BLaER1 (cell line): ENCODE measurements around the gene PRODH2.

ENCODE experiments used
- H3K27ac ChIP-seq: shearing (Covaris generic); formaldehyde crosslinking; 2 replicates; pipeline ENCODE4 v1.8.1; 2022
- H3K27me3 ChIP-seq: shearing (Covaris generic); formaldehyde crosslinking; 2 replicates; pipeline ENCODE4 v1.8.1; 2022
- H3K36me3 ChIP-seq: shearing (Covaris generic); formaldehyde crosslinking; 2 replicates; pipeline ENCODE4 v1.8.1; 2022
- H3K4me1 ChIP-seq: shearing (Covaris generic); formaldehyde crosslinking; 2 replicates; pipeline ENCODE4 v1.8.1; 2022
- H3K4me2 ChIP-seq: shearing (Covaris generic); formaldehyde crosslinking; 2 replicates; pipeline ENCODE4 v1.8.1; 2022
- H3K4me3 ChIP-seq: shearing (Covaris generic); formaldehyde crosslinking; 2 replicates; pipeline ENCODE4 v1.8.1; 2022
- H3K9ac ChIP-seq: shearing (Covaris generic); formaldehyde crosslinking; 2 replicates; pipeline ENCODE4 v1.8.1; 2022
- H3K9me3 ChIP-seq: shearing (Covaris generic); formaldehyde crosslinking; 2 replicates; pipeline ENCODE4 v1.8.1; 2022
- H4K20me1 ChIP-seq: shearing (Covaris generic); formaldehyde crosslinking; 2 replicates; pipeline ENCODE4 v1.8.1; 2022
- Cebpa-rat ChIP-seq: shearing (Covaris generic); IDR thresholded peaks from 2 replicates; pipeline ENCODE4 v1.8.1; 2022

The PRODH2 gene, protein sequence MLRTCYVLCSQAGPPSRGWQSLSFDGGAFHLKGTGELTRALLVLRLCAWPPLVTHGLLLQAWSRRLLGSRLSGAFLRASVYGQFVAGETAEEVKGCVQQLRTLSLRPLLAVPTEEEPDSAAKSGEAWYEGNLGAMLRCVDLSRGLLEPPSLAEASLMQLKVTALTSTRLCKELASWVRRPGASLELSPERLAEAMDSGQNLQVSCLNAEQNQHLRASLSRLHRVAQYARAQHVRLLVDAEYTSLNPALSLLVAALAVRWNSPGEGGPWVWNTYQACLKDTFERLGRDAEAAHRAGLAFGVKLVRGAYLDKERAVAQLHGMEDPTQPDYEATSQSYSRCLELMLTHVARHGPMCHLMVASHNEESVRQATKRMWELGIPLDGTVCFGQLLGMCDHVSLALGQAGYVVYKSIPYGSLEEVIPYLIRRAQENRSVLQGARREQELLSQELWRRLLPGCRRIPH

GRCh38 chr19:35812220-35813042 is at the start of gene PRODH2:
Gene PRODH2, minus strand, starts transcription at chr19:35812845. Its CDS starts 40 bp downstream, at chr19:35812805.
- Histone ChIP-seq H3K9ac (no peak within 1 kb of the TSS), H4K20me1 (no peaks in the 10 kb centered on the region), H3K9me3 (no peaks in the 10 kb centered on the region), H3K4me2 (no peak within 1 kb of the TSS; the same call in 1 of the 2 replicates), H3K27ac (no peak within 1 kb of the TSS), H3K4me3 (no peak within 1 kb of the TSS), H3K36me3 (no peaks in the 10 kb centered on the region), H3K4me1 (peaks cover 30% of the 10 kb centered on the region), H3K27me3 (no peaks in the 10 kb centered on the region)
- TF ChIP-seq Cebpa-rat = no peak

DNA sequence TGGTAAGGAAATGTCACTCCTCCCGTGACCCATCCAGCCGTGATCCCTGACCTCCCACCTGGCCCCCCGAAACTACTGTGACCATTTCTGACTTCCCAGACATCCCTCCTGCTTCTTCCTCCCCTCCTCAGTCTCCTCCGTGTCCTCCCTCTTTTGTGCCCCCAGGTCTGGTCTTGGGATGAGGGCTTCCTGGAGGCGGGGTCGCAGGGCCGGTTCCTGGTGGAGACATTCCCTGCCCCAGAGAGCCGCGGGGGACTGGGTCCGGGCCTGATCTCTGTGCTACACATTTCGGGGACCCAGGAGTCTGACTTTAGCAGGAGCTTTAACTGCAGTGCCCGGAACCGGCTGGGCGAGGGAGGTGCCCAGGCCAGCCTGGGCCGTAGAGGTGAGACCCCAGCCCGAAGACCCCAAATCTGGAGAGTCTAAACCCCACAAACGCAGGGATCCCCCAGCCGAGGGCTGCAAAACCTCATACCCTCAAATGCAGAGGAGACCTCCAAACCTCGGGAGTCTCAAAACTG is 49.1 kb upstream of the PRODH2 start:
- H3K9ac ChIP-seq = no peak overlapping the region
- H3K4me3 ChIP-seq = no peak overlapping the region
- peaks cover 89% of the 10 kb centered on the region for H3K27me3 ChIP-seq
- no peaks in the 10 kb centered on the region for H3K36me3 ChIP-seq
- H3K9me3 ChIP-seq = no peaks in the 10 kb centered on the region
- peaks cover 7% of the 10 kb centered on the region; the same call in 1 of the 2 replicates for H3K4me1 ChIP-seq
- H3K4me2 ChIP-seq = no peak overlapping the region
- H4K20me1 ChIP-seq = peaks cover 29% of the 10 kb centered on the region
- TF ChIP-seq Cebpa-rat = no peak
- H3K27ac ChIP-seq = no peak overlapping the region

GRCh38 chr19:35860818-35861639 is 48.4 kb upstream of the PRODH2 start:
- Histone ChIP-seq H3K36me3 (no peaks in the 10 kb centered on the region), H3K4me2 (no peak overlapping the region), H3K4me3 (no peak overlapping the region), H3K9me3 (no peaks in the 10 kb centered on the region), H3K9ac (no peak overlapping the region), H3K27ac (no peak overlapping the region), H3K27me3 (peaks cover 89% of the 10 kb centered on the region), H4K20me1 (peaks cover 32% of the 10 kb centered on the region), H3K4me1 (peaks cover 12% of the 10 kb centered on the region)
- TF ChIP-seq Cebpa-rat = no peak

GRCh38 chr19:35860436-35860817 is 47.8 kb upstream of the PRODH2 start:
- Histone ChIP-seq H3K9me3 (no peaks in the 10 kb centered on the region), H3K36me3 (no peaks in the 10 kb centered on the region), H4K20me1 (peaks cover 34% of the 10 kb centered on the region), H3K4me1 (peaks cover 15% of the 10 kb centered on the region), H3K4me2 (no peak overlapping the region), H3K27ac (no peak overlapping the region), H3K27me3 (peaks cover 89% of the 10 kb centered on the region), H3K9ac (no peak overlapping the region), H3K4me3 (no peak overlapping the region)
- no peak for TF ChIP-seq Cebpa-rat

GRCh38 chr19:35859414-35859813 is 46.8 kb upstream of the PRODH2 start:
- H3K27ac ChIP-seq = no peak overlapping the region
- TF ChIP-seq Cebpa-rat = no peak
- H3K4me1 ChIP-seq = peaks cover 15% of the 10 kb centered on the region
- peaks cover 95% of the 10 kb centered on the region for H3K27me3 ChIP-seq
- no peak overlapping the region for H3K9ac ChIP-seq
- no peaks in the 10 kb centered on the region for H3K9me3 ChIP-seq
- H3K36me3 ChIP-seq = no peaks in the 10 kb centered on the region
- H4K20me1 ChIP-seq = peaks cover 34% of the 10 kb centered on the region
- no peak overlapping the region for H3K4me3 ChIP-seq
- no peak overlapping the region for H3K4me2 ChIP-seq

GRCh38 chr19:35858311-35858710 is 45.7 kb upstream of the PRODH2 start:
- Histone ChIP-seq H4K20me1 (peaks cover 34% of the 10 kb centered on the region), H3K4me2 (no peak overlapping the region), H3K4me1 (peaks cover 15% of the 10 kb centered on the region), H3K4me3 (no peak overlapping the region), H3K27me3 (peaks cover 100% of the 10 kb centered on the region), H3K27ac (no peak overlapping the region), H3K9ac (no peak overlapping the region), H3K36me3 (no peaks in the 10 kb centered on the region), H3K9me3 (no peaks in the 10 kb centered on the region)
- no peak for TF ChIP-seq Cebpa-rat

GRCh38 chr19:35856546-35857149 is 44.0 kb upstream of the PRODH2 start, which contains the start of gene KIRREL2:
Gene KIRREL2, plus strand, starts transcription at chr19:35856911. Its CDS starts 209 bp downstream, at chr19:35857120.
- Histone ChIP-seq H3K9me3 (no peaks in the 10 kb centered on the region), H3K4me1 (peaks cover 15% of the 10 kb centered on the region), H3K9ac (peak within 1 kb of the TSS; percentile 44; the same call in 1 of the 2 replicates), H3K36me3 (no peaks in the 10 kb centered on the region), H3K4me2 (peak within 1 kb of the TSS; percentile 84), H3K4me3 (peak within 1 kb of the TSS; percentile 67), H3K27ac (no peak within 1 kb of the TSS), H3K27me3 (peaks cover 98% of the 10 kb centered on the region), H4K20me1 (peaks cover 41% of the 10 kb centered on the region)
- TF ChIP-seq Cebpa-rat = no peak

DNA sequence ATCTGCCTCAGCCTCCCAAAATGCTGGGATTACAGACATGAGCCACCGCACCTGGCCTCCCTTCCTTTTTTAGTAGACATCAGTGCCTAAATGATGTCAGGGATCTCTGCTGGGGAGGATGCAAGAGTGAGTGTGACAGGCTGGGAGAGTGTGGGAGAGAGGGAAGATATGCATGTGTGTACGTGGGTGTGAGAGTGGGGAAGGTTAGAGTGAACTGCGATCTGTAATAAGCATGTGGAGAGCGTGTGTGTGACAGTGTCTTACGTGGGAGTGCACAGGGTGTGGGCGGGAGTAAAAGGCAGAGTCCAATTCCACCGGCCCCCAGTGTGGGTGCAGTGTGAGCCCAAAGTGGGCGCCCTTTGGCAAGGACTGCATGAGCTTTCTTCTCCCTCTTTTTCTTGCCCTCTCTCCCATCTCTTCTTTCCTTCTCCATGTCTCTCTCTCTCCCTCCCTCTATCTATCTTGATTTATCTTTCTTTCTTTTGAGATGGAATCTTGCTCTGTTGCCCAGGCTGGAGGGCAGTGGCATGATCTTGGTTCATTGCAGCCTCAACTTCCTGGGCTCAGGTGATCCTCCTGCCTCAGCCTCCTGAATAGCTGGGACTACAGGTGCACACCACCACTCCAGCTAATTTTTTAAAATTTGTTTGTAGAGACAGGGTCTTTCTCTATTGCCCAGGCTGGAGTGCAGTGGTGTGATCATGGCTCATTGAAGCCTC is 40.6 kb upstream of the PRODH2 start:
- peaks cover 22% of the 10 kb centered on the region for H4K20me1 ChIP-seq
- H3K27ac ChIP-seq = no peak overlapping the region
- peaks cover 82% of the 10 kb centered on the region for H3K27me3 ChIP-seq
- H3K4me3 ChIP-seq = no peak overlapping the region
- H3K36me3 ChIP-seq = no peaks in the 10 kb centered on the region
- peaks cover 15% of the 10 kb centered on the region for H3K4me1 ChIP-seq
- H3K9me3 ChIP-seq = no peaks in the 10 kb centered on the region
- H3K4me2 ChIP-seq = no peak overlapping the region
- no peak overlapping the region for H3K9ac ChIP-seq
- TF ChIP-seq Cebpa-rat = no peak
